GM21737 (cell line): ENCODE results near the gene ARHGAP20.

Experiments
- ATAC-seq: cut with Tn5 transposase; IDR thresholded peaks from one replicate; pipeline ENCODE4 v1.9.1; 2021; ENCODE audit warnings: mild to moderate bottlenecking, moderate library complexity; ENCODE audit not compliant: unreplicated experiment

The ARHGAP20 gene

GRCh38 chr11:110720431-110721275 is 8.4 kb upstream of the ARHGAP20 start:
- no peak for ATAC-seq

- no peak for ATAC-seq
Measured at GRCh38 chr11:110716361-110716760, 4.1 kb upstream of the ARHGAP20 start.

- ATAC-seq: no peak
Measured at GRCh38 chr11:110715541-110715940, 3.3 kb upstream of the ARHGAP20 start.

GRCh38 chr11:110713449-110713776 is 1.2 kb upstream of the ARHGAP20 start:
- ATAC-seq: no peak

- peak; percentile 27 for ATAC-seq
Measured at GRCh38 chr11:110712659-110713448, 617 bp upstream of the ARHGAP20 start.

GRCh38 chr11:110711448-110711775 is 825 bp downstream of the ARHGAP20 start:
- ATAC-seq: peak; percentile 18

- no peak for ATAC-seq
Measured at GRCh38 chr11:110710628-110711381, 1.4 kb downstream of the ARHGAP20 start.

GRCh38 chr11:110704210-110704864 is 7.9 kb downstream of the ARHGAP20 start:
- ATAC-seq: no peak

GRCh38 chr11:110691926-110692325 is 20.3 kb downstream of the ARHGAP20 start:
- no peak for ATAC-seq

- no peak for ATAC-seq
Measured at GRCh38 chr11:110689306-110689705, 22.9 kb downstream of the ARHGAP20 start.

GRCh38 chr11:110679323-110679975 is 32.8 kb downstream of the ARHGAP20 start:
- ATAC-seq: no peak

- ATAC-seq: no peak
Measured at GRCh38 chr11:110675548-110675947, 36.7 kb downstream of the ARHGAP20 start.

GRCh38 chr11:110665689-110666465 is 46.4 kb downstream of the ARHGAP20 start:
- ATAC-seq: no peak

GRCh38 chr11:110655967-110656366 is 56.3 kb downstream of the ARHGAP20 start:
- ATAC-seq: no peak

GRCh38 chr11:110654456-110654855 is 57.8 kb downstream of the ARHGAP20 start:
- no peak for ATAC-seq

- no peak for ATAC-seq
Measured at GRCh38 chr11:110645253-110645652, 67.0 kb downstream of the ARHGAP20 start.

GRCh38 chr11:110634370-110634769 is 77.9 kb downstream of the ARHGAP20 start:
- no peak for ATAC-seq

- ATAC-seq: no peak
Measured at GRCh38 chr11:110631551-110631950, 80.7 kb downstream of the ARHGAP20 start.

GRCh38 chr11:110629594-110629993 is 82.6 kb downstream of the ARHGAP20 start:
- ATAC-seq: no peak

GRCh38 chr11:110621826-110622225 is 90.4 kb downstream of the ARHGAP20 start:
- ATAC-seq: no peak
